Skeletal muscle satellite cell (primary cell): ENCODE data around the gene PPP6R3.
A peak's percentile ranks its signal among the peaks of the same experiment; 100 is the strongest.
"Not testable (repeated sequence)": the region's sequence is repeated elsewhere in the genome, so short reads cannot be mapped to it uniquely, and the experiment has no call there.

Experiments
- H3K27me3 ChIP-seq: 2 replicates; pipeline ENCODE4 v1.7.0; 2013; ENCODE audit warnings: low read length; ENCODE audit not compliant: control insufficient read depth, insufficient read depth
- H3K36me3 ChIP-seq: 2 replicates; pipeline ENCODE4 v1.7.0; 2013; ENCODE audit warnings: mild to moderate bottlenecking, control low read depth, low read length; ENCODE audit not compliant: insufficient read depth
- H3K4me1 ChIP-seq: 2 replicates; pipeline ENCODE4 v1.7.0; 2013; ENCODE audit warnings: low read length; ENCODE audit not compliant: control insufficient read depth, insufficient read depth
- H3K4me2 ChIP-seq: 2 replicates; pipeline ENCODE4 v1.7.0; 2013; ENCODE audit warnings: mild to moderate bottlenecking, low read length
- H3K4me3 ChIP-seq: 2 replicates; pipeline ENCODE4 v1.7.0; 2013; ENCODE audit warnings: low read length
- H3K9ac ChIP-seq: 2 replicates; pipeline ENCODE4 v1.7.0; 2013; ENCODE audit warnings: mild to moderate bottlenecking, low read depth, low read length, moderate library complexity
- H3K9me3 ChIP-seq: replicated peaks from 2 replicates; pipeline ENCODE4 v1.7.0; 2013; ENCODE audit warnings: mild to moderate bottlenecking, control low read depth, low read length

PPP6R3 gene

DNA sequence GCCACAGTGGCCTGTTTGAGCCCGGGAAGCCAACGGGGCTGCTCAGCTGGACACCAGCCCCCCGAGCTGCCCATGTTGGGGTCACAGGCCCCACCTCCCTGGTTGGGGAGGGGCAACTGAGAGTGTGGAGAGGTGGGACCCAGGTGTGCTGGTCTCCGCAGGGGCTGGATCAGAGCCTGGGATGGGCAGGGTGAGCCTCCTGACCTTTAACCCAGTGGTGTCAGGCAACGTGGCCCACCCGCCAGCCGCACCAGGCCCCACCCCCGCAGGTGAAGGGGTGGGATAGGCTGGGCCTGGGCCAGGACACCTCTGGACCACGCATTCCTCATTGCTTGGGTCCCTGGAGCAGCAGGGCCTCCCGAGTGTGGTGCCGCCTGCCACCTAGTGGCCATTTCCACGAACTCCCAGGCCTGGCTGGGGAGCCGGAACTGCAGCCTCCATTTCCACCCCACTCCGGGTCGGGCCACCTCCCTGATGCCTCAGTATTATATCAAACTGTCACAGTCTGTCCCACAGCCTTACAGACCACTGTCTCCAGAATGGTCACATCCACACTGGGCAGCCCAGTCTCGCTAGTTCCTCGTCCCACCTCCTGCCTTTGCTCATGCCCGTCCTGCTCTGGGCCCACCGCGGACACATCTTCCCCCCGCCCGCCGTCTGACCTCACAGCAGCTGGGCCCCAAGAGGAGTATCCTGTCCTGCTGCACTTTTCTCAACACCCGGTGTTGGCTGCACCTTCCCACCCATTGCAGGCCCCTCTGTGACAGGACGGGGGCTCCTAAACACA is 13.3 kb upstream of the PPP6R3 start:
- Histone ChIP-seq H3K9ac (peak overlapping the region; percentile 27), H3K36me3 (no peaks in the 10 kb centered on the region), H3K9me3 (no peaks in the 10 kb centered on the region), H3K27me3 (no peaks in the 10 kb centered on the region), H3K4me1 (no peaks in the 10 kb centered on the region), H3K4me2 (no peak overlapping the region), H3K4me3 (no peak overlapping the region)

- not testable (repeated sequence) for H3K4me2 ChIP-seq, H3K4me1 ChIP-seq, H3K9ac ChIP-seq
Measured at GRCh38 chr11:68447914-68448313, 12.6 kb upstream of the PPP6R3 start.

DNA sequence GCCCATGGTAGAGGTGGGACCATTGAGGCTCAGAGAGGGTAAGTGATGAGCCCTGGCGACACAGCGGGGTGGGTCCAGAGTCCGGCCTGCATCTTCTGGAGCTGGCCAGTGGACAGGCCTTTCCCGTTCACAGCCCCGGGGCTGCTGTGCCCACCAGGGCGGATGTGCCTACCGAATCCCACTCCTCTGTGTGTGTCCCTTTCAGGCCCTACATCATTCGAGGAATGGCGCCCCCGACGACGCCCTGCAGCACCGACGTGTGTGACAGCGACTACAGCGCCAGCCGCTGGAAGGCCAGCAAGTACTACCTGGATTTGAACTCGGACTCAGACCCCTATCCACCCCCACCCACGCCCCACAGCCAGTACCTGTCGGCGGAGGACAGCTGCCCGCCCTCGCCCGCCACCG is 11.9 kb upstream of the PPP6R3 start:
- Histone ChIP-seq H3K4me3 (no peak overlapping the region), H3K36me3 (no peaks in the 10 kb centered on the region), H3K9me3 (no peaks in the 10 kb centered on the region), H3K9ac (no peak overlapping the region), H3K4me1 (no peaks in the 10 kb centered on the region), H3K27me3 (no peaks in the 10 kb centered on the region), H3K4me2 (no peak overlapping the region)

More at GRCh38 chr11:68447914-68448313, 12.6 kb upstream of the PPP6R3 start:
- H3K27me3 ChIP-seq, H3K9me3 ChIP-seq, H3K4me3 ChIP-seq, H3K36me3 ChIP-seq: not testable (repeated sequence)

GRCh38 chr11:68449951-68450350 is 10.6 kb upstream of the PPP6R3 start:
- Histone ChIP-seq H3K27me3 (peaks cover 2% of the 10 kb centered on the region), H3K4me3 (no peak overlapping the region), H3K4me2 (no peak overlapping the region), H3K9me3 (no peaks in the 10 kb centered on the region), H3K9ac (no peak overlapping the region), H3K36me3 (no peaks in the 10 kb centered on the region), H3K4me1 (no peaks in the 10 kb centered on the region)

DNA sequence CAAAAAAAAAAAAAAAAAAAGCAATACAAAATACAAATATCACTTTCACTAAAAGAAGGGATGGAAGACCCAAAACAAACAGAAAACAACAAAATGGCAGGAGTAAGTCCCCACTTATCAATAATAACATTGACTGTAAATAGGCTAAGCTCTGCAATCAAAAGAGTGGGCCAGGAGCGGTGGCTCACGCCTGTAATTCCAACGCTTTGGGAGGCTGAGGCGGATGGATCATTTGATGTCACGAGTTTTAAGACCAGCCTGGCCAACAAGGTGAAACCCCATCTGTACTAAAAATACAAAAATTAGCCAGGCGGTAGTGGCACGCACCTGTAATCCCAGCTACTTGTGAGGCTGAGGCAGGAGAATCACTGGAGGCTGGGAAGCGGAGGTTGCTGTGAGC is 9.8 kb upstream of the PPP6R3 start:
- Histone ChIP-seq H3K27me3 (peaks cover 10% of the 10 kb centered on the region), H3K9ac (no peak overlapping the region), H3K4me2 (no peak overlapping the region), H3K4me1 (no peaks in the 10 kb centered on the region), H3K36me3 (no peaks in the 10 kb centered on the region), H3K9me3 (no peaks in the 10 kb centered on the region), H3K4me3 (no peak overlapping the region)

GRCh38 chr11:68454767-68455166 is 5.8 kb upstream of the PPP6R3 start:
- H3K27me3 ChIP-seq: peaks cover 13% of the 10 kb centered on the region
- H3K4me3 ChIP-seq: no peak overlapping the region
- no peaks in the 10 kb centered on the region for H3K4me1 ChIP-seq
- H3K9ac ChIP-seq: no peak overlapping the region
- no peaks in the 10 kb centered on the region for H3K36me3 ChIP-seq
- no peak overlapping the region for H3K4me2 ChIP-seq
- H3K9me3 ChIP-seq: no peaks in the 10 kb centered on the region

DNA sequence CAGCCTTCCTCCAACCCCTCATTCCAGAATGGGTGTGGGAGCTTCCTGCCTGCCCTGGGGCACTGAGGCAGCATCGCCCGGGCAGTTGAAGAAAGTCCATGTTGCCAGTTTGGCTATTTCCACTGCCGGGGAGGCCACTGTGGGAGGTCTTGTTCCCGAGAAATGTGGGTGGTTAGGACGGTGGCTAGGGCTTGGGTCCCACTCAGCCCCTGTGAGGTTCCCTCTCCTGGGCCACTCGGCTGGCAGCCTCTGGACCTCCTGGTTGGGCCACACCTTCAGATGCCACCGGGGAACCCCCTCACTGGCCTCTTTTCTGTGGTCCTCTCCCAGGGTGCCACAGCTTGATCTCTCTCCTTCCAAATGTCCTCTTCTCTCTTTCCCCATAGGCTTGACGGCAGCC is 5.1 kb upstream of the PPP6R3 start:
- no peak overlapping the region for H3K4me2 ChIP-seq
- H3K36me3 ChIP-seq: no peaks in the 10 kb centered on the region
- no peaks in the 10 kb centered on the region for H3K9me3 ChIP-seq
- peaks cover 13% of the 10 kb centered on the region for H3K27me3 ChIP-seq
- no peaks in the 10 kb centered on the region for H3K4me1 ChIP-seq
- H3K4me3 ChIP-seq: no peak overlapping the region
- H3K9ac ChIP-seq: no peak overlapping the region

- peaks cover 3% of the 10 kb centered on the region for H3K4me1 ChIP-seq
- H3K4me3 ChIP-seq: no peak overlapping the region
- no peak overlapping the region for H3K4me2 ChIP-seq
- peaks cover 13% of the 10 kb centered on the region for H3K27me3 ChIP-seq
- no peak overlapping the region for H3K9ac ChIP-seq
- H3K36me3 ChIP-seq: no peaks in the 10 kb centered on the region
- no peaks in the 10 kb centered on the region for H3K9me3 ChIP-seq
Measured at GRCh38 chr11:68457216-68457897, 3.2 kb upstream of the PPP6R3 start.

DNA sequence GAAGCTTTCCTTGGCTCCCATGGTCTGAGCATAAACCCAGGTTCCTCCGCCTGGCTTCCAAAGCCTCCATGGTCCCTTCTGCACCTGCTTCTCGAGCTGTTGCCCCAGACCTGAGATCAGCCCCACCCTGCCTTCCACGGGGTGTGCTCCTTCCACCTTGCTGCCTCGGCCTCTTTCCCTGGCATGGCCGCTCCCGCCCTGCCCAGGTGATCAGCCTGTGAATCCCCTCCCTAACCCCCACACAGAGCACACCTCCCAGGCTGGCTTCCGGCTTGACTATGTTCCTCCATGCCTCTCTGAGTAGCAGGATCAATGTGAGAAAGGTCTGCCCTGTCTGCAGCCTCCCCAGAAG is 2.7 kb upstream of the PPP6R3 start:
- Histone ChIP-seq H3K9me3 (no peaks in the 10 kb centered on the region), H3K36me3 (no peaks in the 10 kb centered on the region), H3K9ac (no peak overlapping the region), H3K4me1 (peaks cover 9% of the 10 kb centered on the region), H3K4me3 (no peak overlapping the region), H3K4me2 (no peak overlapping the region), H3K27me3 (peaks cover 13% of the 10 kb centered on the region)

- H3K9me3 ChIP-seq, H3K4me2 ChIP-seq, H3K9ac ChIP-seq, H3K4me3 ChIP-seq, H3K36me3 ChIP-seq: not testable (repeated sequence)
- H3K4me1 ChIP-seq: peaks cover 13% of the 10 kb centered on the region
- H3K27me3 ChIP-seq: peaks cover 13% of the 10 kb centered on the region
Measured at GRCh38 chr11:68458340-68458739, 2.2 kb upstream of the PPP6R3 start.

GRCh38 chr11:68459886-68460740 is 439 bp upstream of the PPP6R3 start:
- H3K4me3 ChIP-seq: peak overlapping the region; percentile 86
- peaks cover 20% of the 10 kb centered on the region for H3K4me1 ChIP-seq
- H3K4me2 ChIP-seq: peak overlapping the region; percentile 94
- H3K9ac ChIP-seq: peak overlapping the region; percentile 95
- peaks cover 9% of the 10 kb centered on the region for H3K27me3 ChIP-seq
- H3K9me3 ChIP-seq: no peaks in the 10 kb centered on the region
- no peaks in the 10 kb centered on the region for H3K36me3 ChIP-seq
